Peyer's patch (tissue), 4 donors: ENCODE data around the gene IL16.

ENCODE experiments used
- CTCF ChIP-seq, 6 experiments: fragments of 450-650 bp in 4 of 6; fragments of 200-600 bp in 2 of 6; sonication (generic) in 1 of 6; IDR thresholded peaks; one replicate each; pipeline ENCODE4 v1.5.1; 2017 to 2019; ENCODE audit warnings: antibody characterized with exemption in 6 of 6, mild to moderate bottlenecking in 3 of 6, moderate library complexity in 1 of 6
- POLR2A ChIP-seq, 2 donors: fragments of 450-650 bp; IDR thresholded peaks; one replicate each; pipeline ENCODE4 v1.5.1; 2017; ENCODE audit warnings: antibody characterized with exemption in 2 of 2, mild to moderate bottlenecking in 2 of 2, moderate library complexity in 2 of 2

GRCh38 chr15:81312790-81313543, 116.3 kb downstream of the IL16 start:
- no peak for TF ChIP-seq CTCF (IDR thresholded peaks at IDR 0.05)
- no peak for TF ChIP-seq POLR2A (IDR thresholded peaks at IDR 0.05)
